Measurements from ENCODE around the gene CAMTA1.

Gene CAMTA1

GRCh38 chr1:7335224-7335879 lies 550.1 kb downstream of the CAMTA1 start:
- DNase-seq = peak; percentile 17

GRCh38 chr1:7338439-7338838 lies 553.2 kb downstream of the CAMTA1 start:
- no peak for DNase-seq

- no peak for DNase-seq
Measured at GRCh38 chr1:7339014-7339413, 553.8 kb downstream of the CAMTA1 start.

GRCh38 chr1:7339953-7340352 lies 554.7 kb downstream of the CAMTA1 start:
- no peak for DNase-seq

GRCh38 chr1:7341145-7341905 lies 556.1 kb downstream of the CAMTA1 start:
- DNase-seq = no peak

GRCh38 chr1:7343882-7344281 lies 558.6 kb downstream of the CAMTA1 start:
- DNase-seq = no peak

- DNase-seq = no peak
Measured at GRCh38 chr1:7344299-7344698, 559.0 kb downstream of the CAMTA1 start.

- no peak for DNase-seq
Measured at GRCh38 chr1:7345516-7345915, 560.3 kb downstream of the CAMTA1 start.

GRCh38 chr1:7346070-7346596 lies 560.9 kb downstream of the CAMTA1 start:
- DNase-seq = no peak

- DNase-seq = no peak
Measured at GRCh38 chr1:7346600-7347570, 561.6 kb downstream of the CAMTA1 start.

- DNase-seq = no peak
Measured at GRCh38 chr1:7348073-7348472, 562.8 kb downstream of the CAMTA1 start.

GRCh38 chr1:7348580-7348979 lies 563.3 kb downstream of the CAMTA1 start:
- no peak for DNase-seq

GRCh38 chr1:7350804-7351203 lies 565.5 kb downstream of the CAMTA1 start:
- DNase-seq = no peak

- DNase-seq = no peak
Measured at GRCh38 chr1:7351649-7352048, 566.4 kb downstream of the CAMTA1 start.

GRCh38 chr1:7352364-7352763 lies 567.1 kb downstream of the CAMTA1 start:
- DNase-seq = no peak

- no peak for DNase-seq
Measured at GRCh38 chr1:7352974-7353373, 567.7 kb downstream of the CAMTA1 start.

GRCh38 chr1:7355646-7356045 lies 570.4 kb downstream of the CAMTA1 start:
- no peak for DNase-seq

GRCh38 chr1:7356079-7356478 lies 570.8 kb downstream of the CAMTA1 start:
- no peak for DNase-seq

GRCh38 chr1:7358425-7358824 lies 573.2 kb downstream of the CAMTA1 start:
- DNase-seq = no peak

GRCh38 chr1:7360526-7360925 lies 575.3 kb downstream of the CAMTA1 start:
- no peak for DNase-seq

- no peak for DNase-seq
Measured at GRCh38 chr1:7362947-7363346, 577.7 kb downstream of the CAMTA1 start.

GRCh38 chr1:7363450-7363849 lies 578.2 kb downstream of the CAMTA1 start:
- DNase-seq = no peak

GRCh38 chr1:7365706-7366105 lies 580.5 kb downstream of the CAMTA1 start:
- no peak for DNase-seq
